HL-60/S4 treated with phorbol 12-myristate 13-acetate at 8.2 ng/mL for 4 days and 3 days (cell line): ENCODE results near the gene C1R.
"Not testable (repeated sequence)": the region's sequence is repeated elsewhere in the genome, so short reads cannot be mapped to it uniquely, and the experiment has no call there.

ENCODE experiments used
- in situ Hi-C: fragments of 300-500 bp; cut with MboI; formaldehyde crosslinking; loops from 2 replicates; pipeline ENCODE4 v1.15.0; 2022; ENCODE audit warnings: low sequenced_read_pairs

Gene C1R

DNA sequence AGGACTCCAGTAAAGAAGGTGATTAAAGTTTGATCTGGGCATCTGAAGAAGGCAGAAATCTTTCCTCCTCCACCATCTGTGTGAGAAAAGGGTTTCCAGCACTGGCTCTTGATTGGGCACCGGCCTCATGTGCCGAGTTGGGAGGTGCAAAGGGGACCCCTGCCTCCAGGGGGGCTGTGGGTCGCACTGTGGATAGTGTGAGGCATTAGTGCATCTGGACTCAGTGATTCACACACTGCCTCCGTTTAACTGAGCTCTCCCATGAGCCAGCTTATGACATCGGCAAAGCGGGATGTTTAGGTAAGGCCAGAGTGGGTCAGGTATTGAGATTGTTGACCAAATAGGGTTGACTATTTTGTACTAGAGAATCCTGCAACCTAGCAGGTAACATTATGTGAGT, 22.9 kb downstream of the C1R start:
- in situ Hi-C loops: no loop called here

DNA sequence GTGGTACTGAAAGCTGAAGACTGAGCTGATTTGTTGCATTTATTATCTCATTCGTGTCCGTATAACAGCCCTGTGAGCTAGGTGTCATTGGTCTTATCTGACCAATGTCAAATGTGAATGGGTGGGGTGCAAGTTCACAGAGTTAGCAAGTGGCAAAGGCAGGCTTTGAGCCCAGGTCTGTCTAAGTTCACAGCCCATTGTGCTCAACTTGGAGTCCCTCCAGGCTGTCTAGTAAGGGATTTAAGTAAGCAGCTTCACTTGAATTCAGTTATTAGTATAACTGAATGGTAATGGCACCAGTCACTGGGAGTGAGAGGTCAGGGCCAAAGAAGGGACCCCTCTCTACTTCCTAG, 23.3 kb downstream of the C1R start:
- in situ Hi-C loops: no loop called here

DNA sequence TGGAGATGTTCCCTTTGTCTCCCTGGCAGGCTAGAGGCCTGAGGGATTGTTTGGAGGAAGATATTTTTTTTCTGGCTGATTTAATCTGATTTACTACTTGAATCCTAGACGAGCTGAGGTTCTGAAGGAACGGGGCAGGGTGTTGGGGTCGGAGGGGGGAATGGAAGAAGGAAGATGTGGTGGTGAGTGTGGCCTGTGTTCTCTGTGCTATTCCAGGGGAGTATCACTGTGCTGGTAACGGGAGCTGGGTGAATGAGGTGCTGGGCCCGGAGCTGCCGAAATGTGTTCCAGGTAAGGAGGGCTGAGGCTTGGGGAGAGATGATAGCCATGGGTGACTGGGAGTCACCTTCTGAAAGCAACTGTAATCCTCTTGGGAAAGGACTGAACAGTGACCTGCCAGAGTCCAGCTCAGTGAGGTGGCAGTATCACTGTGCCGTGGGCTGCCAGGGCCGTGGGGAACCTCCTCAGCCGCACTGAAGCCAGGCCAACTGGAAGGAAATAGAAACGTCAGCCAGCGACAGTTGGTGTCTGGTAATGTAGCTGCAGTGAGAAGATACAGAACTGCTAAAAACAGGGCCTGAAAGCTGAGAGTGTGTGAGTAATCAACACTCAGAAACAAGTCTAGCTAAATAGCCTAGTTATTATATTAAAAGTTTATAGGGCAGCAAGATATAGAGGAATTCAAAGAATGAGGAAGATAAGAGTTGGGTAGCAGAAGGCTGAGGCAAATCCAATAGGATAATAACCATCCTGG, 23.8 kb downstream of the C1R start:
- in situ Hi-C loops: no loop called here

DNA sequence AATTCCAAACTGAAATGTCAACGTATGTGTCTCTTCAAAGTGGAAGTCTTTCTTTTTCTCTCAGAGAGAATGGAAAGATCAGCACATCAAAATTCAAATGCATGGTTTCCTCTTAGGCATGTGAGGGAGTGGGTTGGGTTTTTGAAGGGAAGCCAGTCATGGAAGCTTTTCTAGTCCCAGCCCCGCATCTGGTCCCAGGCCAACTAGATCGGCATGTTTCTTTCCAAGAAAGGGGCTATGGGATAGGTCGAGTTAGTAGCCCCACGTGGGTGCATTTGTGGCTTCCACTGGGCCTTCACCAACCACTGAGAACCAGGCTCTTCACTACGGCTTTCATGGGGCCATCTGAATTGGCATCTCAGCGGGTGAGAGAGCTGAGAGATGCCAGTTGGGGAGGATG, 25.1 kb downstream of the C1R start:
- in situ Hi-C loops: no loop called here

DNA sequence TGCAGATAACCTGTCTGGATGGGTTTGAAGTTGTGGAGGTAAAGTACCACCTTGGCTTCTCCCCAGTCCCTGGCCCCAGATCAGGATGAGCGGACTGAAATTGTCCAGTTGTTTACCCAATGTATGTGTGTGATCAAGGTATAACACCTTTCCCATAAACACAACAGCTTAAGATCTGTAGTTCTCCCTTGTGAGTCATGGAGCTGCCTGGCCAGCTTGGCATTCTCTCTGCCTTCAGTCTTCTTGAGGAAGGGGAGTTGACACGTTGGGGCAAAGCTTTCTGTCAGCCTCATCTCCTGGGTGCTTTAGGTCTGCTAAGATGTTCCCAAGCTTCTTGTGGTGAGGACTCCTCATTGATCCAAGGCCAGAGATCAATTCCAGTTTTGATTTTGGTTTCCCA, 25.6 kb downstream of the C1R start:
- in situ Hi-C loops: no loop called here

DNA sequence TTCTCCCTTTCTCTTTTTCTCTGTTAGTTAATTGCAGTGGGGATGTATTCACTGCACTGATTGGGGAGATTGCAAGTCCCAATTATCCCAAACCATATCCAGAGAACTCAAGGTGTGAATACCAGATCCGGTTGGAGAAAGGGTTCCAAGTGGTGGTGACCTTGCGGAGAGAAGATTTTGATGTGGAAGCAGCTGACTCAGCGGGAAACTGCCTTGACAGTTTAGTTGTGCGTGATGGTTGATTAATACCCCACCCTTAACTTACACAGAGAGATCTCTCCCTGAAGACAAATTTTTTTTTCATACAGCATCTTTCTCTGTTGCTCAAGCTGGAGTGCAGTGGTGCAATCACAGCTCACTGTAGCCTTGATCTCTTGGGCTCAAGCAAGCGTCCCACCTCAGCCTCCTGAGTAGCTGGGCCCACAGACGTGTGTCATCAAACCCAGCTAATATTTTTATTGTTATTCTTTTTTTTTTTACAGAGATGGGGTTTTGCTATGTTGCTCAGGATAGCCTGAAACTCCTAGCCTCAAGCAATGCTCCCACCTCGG, 27.1 kb downstream of the C1R start:
- in situ Hi-C loops: no loop called here

DNA sequence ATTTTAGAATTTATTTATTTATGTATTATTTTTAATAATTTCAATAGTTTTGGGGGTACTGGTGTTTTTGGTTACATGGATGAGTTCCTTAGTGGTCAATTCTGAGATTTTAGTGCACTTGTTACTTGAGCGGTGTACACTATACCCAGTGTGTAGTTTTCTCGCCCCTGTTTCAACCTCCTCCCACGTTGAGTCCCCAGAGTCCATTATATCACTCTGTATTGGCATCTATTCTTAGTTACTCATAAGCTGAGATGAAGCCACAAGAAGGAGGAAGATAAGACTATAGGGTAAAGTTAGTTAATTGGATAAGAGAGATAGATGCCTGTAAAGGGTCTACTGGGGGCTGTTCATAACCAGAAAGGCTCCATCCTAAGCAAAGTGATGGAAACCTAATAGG, 27.7 kb downstream of the C1R start:
- in situ Hi-C loops: no loop called here

DNA sequence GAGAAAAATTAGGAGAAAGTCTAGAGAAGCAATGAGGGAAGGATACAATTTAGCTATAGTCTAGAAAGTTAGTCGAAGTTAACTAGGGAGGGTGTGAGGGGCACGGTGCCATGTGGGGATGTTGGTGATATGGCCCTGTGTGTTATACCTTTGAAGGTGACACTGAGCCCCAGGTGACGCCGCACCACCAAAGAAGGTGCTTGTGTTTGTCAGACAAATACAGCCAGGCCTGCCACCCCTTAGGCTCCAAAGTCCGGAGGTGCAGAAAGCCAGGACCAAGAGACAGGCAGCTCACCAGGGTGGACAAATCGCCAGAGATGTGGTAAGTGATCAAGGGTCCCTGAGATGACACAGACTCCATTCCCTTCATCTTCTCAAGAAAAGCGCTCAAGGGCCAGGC, 30.6 kb downstream of the C1R start:
- in situ Hi-C loops: no loop called here

DNA sequence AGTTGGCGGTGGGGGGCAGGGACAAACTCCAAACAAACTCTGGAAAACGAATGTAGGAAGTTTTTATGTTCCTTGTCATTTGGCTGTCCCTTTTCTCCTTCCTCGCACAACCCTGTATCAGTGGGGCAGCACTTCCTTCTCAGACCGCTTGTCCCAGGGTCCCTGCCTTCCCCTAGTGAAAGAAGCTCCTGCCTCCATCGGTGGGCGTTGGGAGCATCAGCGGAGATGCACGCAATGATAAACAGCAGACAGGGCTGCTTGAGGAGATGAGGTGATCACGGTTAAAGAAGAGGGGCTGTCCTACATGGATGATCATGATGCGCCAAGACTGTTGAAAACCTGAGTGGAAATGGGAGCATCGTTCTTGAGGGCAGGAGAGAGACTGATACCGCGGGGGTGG, 31.1 kb downstream of the C1R start:
- in situ Hi-C loops: no loop called here

DNA sequence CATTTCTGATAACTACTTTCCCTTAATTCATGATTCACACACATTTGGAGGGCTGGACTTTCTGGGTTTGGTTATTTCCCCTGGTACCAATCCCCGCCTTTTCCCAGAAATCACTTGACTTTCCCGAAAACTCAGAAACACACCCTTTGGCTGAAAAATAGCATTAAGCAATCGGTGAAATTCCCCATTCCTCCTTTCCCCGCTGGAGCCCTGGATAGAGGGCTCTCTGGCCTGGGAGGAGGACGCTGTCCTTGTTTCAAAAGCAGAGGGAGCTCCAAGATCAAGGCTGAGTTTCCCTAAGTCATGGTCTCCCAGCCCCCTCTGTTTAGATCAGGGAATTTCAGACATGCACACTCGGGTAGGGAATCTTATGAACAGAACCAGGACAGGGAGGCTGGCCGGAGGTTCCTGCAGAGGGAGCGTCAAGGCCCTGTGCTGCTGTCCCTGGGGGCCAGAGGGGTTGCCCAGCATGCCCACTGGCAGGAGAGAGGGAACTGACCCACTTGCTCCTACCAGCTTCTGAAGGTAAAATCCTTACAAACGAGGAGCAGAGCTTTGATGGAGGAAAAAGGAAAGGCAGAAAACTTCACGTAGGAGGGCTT, 31.8 kb downstream of the C1R start, which contains the start of gene C1S:
TSS of gene C1S (plus strand) at position 366 of the 602 bp plus-strand sequence. CDS start 1,195 bp downstream, outside the sequence.
- in situ Hi-C loops: no loop called here

DNA sequence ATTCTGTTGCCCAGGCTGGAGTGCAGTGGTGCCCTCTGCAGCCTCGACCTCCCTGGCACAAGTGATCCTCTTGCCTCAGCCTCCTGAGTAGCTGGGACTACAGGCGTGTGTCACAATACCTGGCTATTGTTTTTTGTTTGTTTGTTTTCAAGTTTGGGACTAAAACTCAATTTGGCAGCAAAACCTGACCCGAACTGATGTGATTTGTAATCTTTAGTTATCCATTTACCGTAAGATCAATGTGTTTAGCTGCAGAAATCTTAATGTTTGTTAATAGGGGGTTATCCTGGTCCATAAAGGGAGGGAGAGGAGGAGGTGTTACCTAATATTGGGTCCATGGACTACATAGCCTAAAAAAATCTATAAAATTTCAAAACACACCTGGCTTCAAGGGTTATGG, 32.5 kb downstream of the C1R start:
- in situ Hi-C loops: no loop called here

DNA sequence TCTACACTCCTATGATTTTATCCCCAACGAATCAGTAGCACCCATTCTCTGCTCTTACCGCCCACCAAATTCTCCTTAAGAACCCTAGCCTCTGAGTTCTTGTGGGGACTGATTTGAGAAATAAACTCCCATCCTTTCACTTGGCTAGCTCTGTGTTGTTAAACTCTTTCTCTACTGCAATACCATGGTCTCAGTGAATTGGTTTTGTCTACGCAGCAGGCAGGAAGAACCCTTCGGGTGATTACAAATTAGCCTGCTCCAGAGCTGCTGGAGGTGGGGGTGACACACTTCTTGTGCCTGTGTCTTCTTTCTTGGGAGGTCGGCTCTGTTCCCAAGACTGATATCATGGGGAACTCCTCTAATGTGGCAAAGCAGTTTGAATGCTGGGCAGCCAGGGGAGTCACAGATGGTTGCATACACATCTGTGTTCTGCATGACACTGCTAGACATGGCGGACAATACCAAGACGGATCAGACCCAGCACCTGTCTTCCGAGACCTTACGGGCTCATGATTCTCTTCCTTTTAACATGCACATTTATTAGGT, 33.3 kb downstream of the C1R start:
- in situ Hi-C loops: no loop called here

DNA sequence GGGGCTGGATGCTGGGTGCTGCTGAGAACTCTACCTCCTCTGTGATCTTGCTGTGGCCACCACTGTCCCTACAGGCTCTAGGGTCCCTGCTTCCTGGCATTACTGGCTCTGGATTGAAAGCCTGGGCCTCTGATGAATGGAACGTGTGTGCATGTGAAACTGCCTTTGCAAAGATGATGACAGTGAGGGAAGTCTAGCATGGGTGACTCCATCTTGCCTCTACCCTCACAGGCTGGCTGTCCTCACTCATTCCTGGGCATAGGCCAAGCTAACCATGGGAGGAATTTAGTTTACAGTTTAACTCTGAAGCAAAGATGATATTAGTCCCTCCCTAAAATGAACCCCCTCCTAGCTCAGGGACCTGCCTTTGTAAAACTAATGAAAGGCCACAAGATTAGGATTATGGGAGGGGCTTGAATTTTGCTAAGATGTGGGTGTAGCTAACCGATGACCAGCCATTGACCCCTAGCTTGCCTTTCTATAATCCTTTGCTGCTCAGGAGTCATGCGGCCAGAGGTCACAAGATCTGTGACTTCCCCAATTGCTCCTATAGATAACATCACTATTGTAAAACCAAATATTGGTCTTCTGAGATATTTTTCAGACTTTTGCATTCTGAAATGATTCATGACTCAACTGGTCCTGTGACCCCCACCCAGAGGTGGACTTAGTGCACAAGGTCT, 33.9 kb downstream of the C1R start:
- in situ Hi-C loops: no loop called here

DNA sequence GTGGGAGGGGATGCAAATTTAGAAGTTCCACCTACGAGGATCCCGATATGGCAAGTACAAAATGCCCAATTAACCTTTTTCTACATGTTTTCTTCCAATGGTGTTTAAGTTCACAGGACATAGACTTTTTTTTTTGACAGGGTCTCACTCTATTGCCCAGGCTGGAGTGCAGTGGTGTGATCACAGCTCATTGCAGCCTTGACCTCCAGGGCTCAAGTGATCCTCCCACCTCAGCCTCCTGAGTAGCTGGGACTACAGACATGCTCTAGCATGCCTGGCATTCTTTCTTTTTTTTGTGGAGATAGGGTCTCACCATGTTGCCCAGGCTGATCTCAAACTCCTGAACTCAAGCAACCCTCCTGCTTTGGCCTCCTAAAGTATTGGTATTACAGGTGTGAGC, 36.5 kb downstream of the C1R start:
- in situ Hi-C loops: not testable (repeated sequence)

DNA sequence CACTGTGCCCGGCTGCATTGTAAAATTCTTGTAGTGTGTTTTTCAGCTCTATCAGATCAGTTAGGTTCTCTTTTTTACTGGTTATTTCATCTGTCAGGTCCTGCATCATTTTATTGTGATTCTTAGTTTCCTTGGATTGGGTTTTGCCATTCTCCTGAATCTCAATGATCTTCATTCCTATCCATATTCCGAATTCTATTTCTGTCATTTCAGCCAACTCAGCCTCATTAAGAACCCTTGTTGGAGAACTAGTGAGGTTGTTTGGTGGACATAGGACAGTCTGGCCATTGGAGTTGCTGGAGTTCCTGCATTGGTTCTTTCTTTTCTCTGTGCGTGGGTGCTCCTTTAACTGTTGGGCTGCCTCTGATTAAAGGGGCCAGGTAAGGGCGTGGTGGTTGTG, 37.3 kb downstream of the C1R start:
- in situ Hi-C loops: no loop called here

DNA sequence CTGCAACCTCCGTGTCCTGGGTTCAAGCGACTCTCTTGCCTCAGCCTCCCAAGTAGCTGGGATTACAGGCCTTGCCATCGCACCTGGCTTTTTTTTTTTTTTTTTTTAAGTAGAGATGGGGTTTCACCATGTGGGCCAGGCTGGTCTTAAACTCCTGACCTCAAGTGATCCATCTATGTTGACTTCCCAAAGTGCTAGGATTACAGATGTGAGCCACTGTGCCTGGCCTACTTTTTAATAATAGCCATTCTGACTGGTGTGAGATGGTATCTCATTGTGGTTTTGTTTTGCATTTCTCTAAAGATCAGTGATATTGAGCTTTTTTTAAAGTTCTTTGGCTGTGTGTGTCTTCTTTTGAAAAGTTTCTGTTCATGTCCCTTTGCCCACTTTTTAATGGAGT, 42.3 kb downstream of the C1R start:
- in situ Hi-C loops: not testable (repeated sequence)

DNA sequence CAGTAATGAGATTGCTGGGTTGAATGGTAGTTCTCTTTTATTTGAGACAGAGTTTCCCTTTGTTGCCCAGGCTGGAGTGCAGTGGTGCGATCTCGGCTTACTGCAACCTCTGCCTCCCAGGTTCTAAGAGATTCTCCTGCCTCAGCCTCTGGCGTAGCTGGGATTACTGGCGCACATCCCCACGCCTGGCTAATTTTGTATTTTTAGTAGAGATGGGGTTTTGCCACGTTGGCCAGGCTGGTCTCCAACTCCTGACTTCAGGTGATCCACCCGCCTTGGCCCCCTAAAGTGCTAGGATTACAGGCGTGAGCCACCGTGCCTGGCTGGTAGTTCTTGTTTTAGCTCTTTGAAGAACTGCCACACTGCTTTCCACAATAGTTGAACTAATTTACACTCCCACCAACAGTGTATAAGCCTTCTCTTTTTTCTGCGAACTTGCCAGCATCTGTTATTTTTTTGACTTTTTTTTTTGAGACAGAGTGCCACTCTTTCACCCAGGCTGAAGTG, 42.7 kb downstream of the C1R start:
- in situ Hi-C loops: not testable (repeated sequence)

DNA sequence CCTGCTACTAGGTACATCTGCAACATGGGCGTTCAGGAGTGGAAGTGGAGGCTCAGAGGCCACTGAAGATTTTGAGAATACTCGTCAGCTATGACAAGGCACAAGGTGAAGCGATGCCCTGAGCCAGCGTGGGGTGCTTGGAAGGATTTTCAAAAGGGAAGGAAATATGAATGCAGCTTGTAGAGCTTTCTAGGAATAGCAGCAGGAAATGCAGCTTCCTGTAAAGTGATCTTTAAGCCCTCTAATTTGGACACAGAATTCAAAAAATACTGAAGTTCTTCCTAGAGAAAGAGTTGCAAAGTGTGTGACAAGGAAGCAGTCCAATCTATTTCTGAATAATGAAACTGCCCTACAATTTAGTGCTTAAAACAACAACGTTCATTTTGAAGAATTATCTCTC, 44.9 kb downstream of the C1R start:
- in situ Hi-C loops: no loop called here

DNA sequence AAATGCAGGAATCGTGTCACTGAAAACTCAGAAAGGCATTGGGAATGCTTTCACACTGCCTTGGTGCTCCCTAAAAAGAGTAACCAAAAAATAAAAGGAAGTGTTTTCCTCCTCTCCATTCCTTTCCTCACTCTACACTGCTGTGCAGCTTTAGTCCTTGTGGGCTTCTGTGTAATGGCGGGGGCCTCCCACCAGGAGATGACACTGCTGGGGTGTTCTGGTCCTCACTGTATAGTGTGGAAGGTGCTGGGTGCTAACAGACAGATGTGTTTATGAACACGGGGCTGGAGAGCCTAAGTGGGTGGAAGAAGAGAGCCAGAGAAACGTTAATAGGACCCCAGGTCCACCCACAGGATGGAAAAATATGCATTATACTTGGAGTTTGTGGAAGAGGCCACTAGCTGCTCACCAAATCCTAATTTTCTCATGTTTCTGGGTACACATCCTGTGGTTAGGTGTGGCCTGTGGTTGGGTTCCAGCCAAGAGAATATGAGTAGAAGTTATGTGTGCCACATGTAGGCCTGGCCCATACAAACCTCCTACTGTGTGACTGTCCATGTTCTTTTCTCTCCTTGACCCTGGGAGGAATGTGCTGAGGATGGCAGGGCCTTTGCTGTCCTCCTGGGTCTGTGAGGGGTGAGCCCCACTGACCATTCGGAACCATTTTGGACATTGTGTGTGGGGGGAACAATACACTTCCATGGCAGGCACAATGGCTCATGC, 45.7 kb downstream of the C1R start:
- in situ Hi-C loops: no loop called here

DNA sequence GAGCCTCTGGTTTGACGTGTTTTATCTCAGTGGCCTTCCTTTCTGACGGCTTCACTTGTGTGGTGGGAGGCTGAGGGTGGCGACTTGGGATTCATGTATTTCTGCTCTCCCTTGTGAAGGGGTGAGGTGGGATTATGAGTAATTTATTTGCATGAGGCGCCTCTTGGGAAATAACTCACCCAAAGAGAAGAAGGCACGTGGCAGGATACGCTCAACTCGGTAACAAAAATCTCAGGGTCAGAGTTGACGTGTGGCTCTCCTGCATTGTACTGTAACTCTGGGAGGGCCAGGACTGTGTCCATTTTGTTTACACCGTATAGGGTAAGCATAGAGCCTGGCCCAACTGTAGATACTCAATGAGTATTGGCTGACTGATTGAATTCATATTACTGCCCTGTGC, 46.3 kb downstream of the C1R start:
- in situ Hi-C loops: no loop called here

DNA sequence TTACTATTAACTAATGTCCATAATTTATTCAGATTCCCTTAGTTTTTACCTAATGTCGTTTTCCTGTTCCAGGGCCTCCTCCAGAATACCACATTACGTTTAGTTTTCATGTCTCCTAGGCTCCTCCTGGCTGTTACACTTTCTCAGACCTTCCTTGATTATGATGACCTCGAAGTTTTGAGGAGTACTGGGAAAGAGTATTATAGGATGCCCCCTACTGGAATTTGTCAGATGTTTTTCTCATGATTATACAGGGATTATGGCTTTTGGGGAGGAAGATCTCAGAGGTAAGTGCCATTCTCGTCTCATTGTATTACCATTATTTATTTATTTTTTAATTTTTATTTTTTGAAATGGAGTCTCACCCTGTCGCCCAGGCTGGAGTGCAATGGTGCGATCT, 49.4 kb downstream of the C1R start:
- in situ Hi-C loops: no loop called here
